ENCODE data around the gene BMP8B.

- TF ChIP-seq POLR2A (IDR thresholded peaks at IDR 0.05; ENCODE audit: control extremely low read depth in 1 of 2, low read depth in 2 of 2, low read length in 2 of 2) = no peak
- TF ChIP-seq, protein P1, sequence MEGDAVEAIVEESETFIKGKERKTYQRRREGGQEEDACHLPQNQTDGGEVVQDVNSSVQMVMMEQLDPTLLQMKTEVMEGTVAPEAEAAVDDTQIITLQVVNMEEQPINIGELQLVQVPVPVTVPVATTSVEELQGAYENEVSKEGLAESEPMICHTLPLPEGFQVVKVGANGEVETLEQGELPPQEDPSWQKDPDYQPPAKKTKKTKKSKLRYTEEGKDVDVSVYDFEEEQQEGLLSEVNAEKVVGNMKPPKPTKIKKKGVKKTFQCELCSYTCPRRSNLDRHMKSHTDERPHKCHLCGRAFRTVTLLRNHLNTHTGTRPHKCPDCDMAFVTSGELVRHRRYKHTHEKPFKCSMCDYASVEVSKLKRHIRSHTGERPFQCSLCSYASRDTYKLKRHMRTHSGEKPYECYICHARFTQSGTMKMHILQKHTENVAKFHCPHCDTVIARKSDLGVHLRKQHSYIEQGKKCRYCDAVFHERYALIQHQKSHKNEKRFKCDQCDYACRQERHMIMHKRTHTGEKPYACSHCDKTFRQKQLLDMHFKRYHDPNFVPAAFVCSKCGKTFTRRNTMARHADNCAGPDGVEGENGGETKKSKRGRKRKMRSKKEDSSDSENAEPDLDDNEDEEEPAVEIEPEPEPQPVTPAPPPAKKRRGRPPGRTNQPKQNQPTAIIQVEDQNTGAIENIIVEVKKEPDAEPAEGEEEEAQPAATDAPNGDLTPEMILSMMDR (IDR thresholded peaks at IDR 0.05; ENCODE audit: control extremely low read depth in 1 of 3, insufficient read depth in 1 of 3, low read depth in 1 of 3, low read length in 3 of 3) = no peak
- TF ChIP-seq EP300 (IDR thresholded peaks at IDR 0.05; ENCODE audit: borderline replicate concordance in 1 of 2, low read depth in 2 of 2, low read length in 2 of 2) = no peak
- TF ChIP-seq TBP (IDR thresholded peaks at IDR 0.05; ENCODE audit: low read depth, low read length) = no peak
- TF ChIP-seq ZNF274 (IDR thresholded peaks at IDR 0.05; ENCODE audit: borderline replicate concordance, extremely low read depth, low read length) = no peak
- TF ChIP-seq HDAC6 (IDR thresholded peaks at IDR 0.05; ENCODE audit: low read depth, low read length) = no peak
- no peak for TF ChIP-seq EZH2 (IDR thresholded peaks at IDR 0.05; ENCODE audit: low read depth, low read length, severe bottlenecking)
These were observed 43.5 kb downstream of the BMP8B start for GRCh38 chr1:39745016-39745670.
